Endothelial cell of umbilical vein (primary cell): Measurements from ENCODE around the gene USP2. TPM values are rescaled to one million over a fixed set of nuclear protein-coding genes. Genes with fewer than 3 reads are reported as not detected.

Experiments
- BruUV-seq: library from RNA; stranded (reverse); fragments of 400-500 nt; replicated peaks from 2 replicates; lab custom pipeline; 2021; lab: Mats Ljungman, UMichigan
- CTCF ChIA-PET: fragments of 300-600, 350-600 bp; sonication (Branson Sonifier 250); formaldehyde crosslinking; loops from one replicate; lab custom pipeline; 2021; ENCODE audit warnings: antibody characterized with exemption, inconsistent platforms; lab: Charles Lee
- POLR2A ChIA-PET: fragments of 300-600, 350-600 bp; sonication (Branson Sonifier 250); formaldehyde crosslinking; loops from one replicate; lab custom pipeline; 2021; ENCODE audit warnings: antibody characterized with exemption, inconsistent platforms; lab: Charles Lee
- DNase-seq: peaks from one replicate; pipeline ENCODE4 v3.0.0-alpha.2; 2011; ENCODE audit warnings: low read depth, low spot score
- FAIRE-seq: peaks from 2 replicates; lab custom pipeline; 2011; peaks lifted over from hg19 to GRCh38; lab: Jason Lieb, UNC
- H2AFZ ChIP-seq: 2 replicates; pipeline ENCODE4 v1.6.0; 2012; ENCODE audit warnings: low read depth, low read length, control low read depth, inconsistent platforms
- H3K27ac ChIP-seq: 2 replicates; pipeline ENCODE4 v1.5.1; 2011; ENCODE audit warnings: low read depth, mild to moderate bottlenecking, control low read depth, low read length, moderate library complexity; ENCODE audit not compliant: insufficient read depth
- H3K27me3 ChIP-seq, 2 experiments: 2 replicates each; pipeline versions ENCODE4 v1.6.0 to v1.6.1; 2011; ENCODE audit warnings: low read length in 2 of 2, mixed read lengths in 1 of 2; ENCODE audit not compliant: control insufficient read depth in 2 of 2, insufficient read depth in 2 of 2
- H3K36me3 ChIP-seq, 2 experiments: 2 replicates in 1 of 2; 3 replicates in 1 of 2; pipeline ENCODE4 v1.5.1; 2011; ENCODE audit warnings: low read length in 2 of 2, mild to moderate bottlenecking in 1 of 2, moderate library complexity in 1 of 2; ENCODE audit not compliant: control insufficient read depth in 2 of 2, insufficient read depth in 2 of 2; ENCODE audit errors: extremely low read depth in 1 of 2
- H3K4me1 ChIP-seq: 3 replicates; pipeline ENCODE4 v1.5.1; 2011; ENCODE audit warnings: mild to moderate bottlenecking, low read length; ENCODE audit not compliant: control insufficient read depth, insufficient read depth; ENCODE audit errors: extremely low read depth
- H3K4me2 ChIP-seq: 2 replicates; pipeline ENCODE4 v1.6.1; 2011; ENCODE audit warnings: low read length, control low read depth, mixed read lengths; ENCODE audit not compliant: insufficient read depth
- H3K4me3 ChIP-seq, 3 experiments: fragments of 200-600 bp in 1 of 3; sonication (generic), shearing (Covaris generic) in 1 of 3; replicated peaks in 1 of 3; 2 replicates each; pipeline ENCODE4 v1.5.1; 2011 to 2016; ENCODE audit warnings: control low read depth in 3 of 3, low read length in 3 of 3, mild to moderate bottlenecking in 2 of 3, inconsistent platforms in 1 of 3, low read depth in 1 of 3, moderate library complexity in 1 of 3; ENCODE audit not compliant: insufficient read depth in 1 of 3
- H3K79me2 ChIP-seq: 2 replicates; pipeline ENCODE4 v1.6.0; 2012; ENCODE audit warnings: low read length, inconsistent platforms; ENCODE audit not compliant: control insufficient read depth, insufficient read depth
- H3K9ac ChIP-seq: replicated peaks from 2 replicates; pipeline ENCODE3; 2011; ENCODE audit warnings: low read length, control low read depth; ENCODE audit not compliant: insufficient read depth; ENCODE audit errors: extremely low read depth
- H3K9me1 ChIP-seq: replicated peaks from 3 replicates; pipeline ENCODE4 v1.6.0; 2011; ENCODE audit warnings: mild to moderate bottlenecking, low read length; ENCODE audit not compliant: control insufficient read depth, insufficient read depth; ENCODE audit errors: extremely low read depth
- H3K9me3 ChIP-seq: replicated peaks from 2 replicates; pipeline ENCODE4 v1.5.1; 2012; ENCODE audit warnings: low read length, inconsistent platforms; ENCODE audit not compliant: control insufficient read depth, insufficient read depth
- H4K20me1 ChIP-seq: replicated peaks from 2 replicates; pipeline ENCODE3; 2011; ENCODE audit warnings: mild to moderate bottlenecking, low read length; ENCODE audit not compliant: control insufficient read depth, insufficient read depth; ENCODE audit errors: extremely low read depth
- CTCF ChIP-seq, 2 donors: IDR thresholded peaks; 1 replicate in 1 of 2; 2 replicates in 1 of 2; pipeline ENCODE4 v1.5.1; 2011; ENCODE audit warnings: low read length in 2 of 2, mild to moderate bottlenecking in 2 of 2, moderate library complexity in 2 of 2, control low read depth in 1 of 2, inconsistent platforms in 1 of 2, low read depth in 1 of 2; ENCODE audit not compliant: insufficient read depth in 1 of 2; ENCODE audit errors: extremely low read depth in 1 of 2
- EZH2 ChIP-seq: IDR thresholded peaks from 2 replicates; pipeline ENCODE4 v1.6.1; 2012; ENCODE audit warnings: borderline replicate concordance, low read depth, mild to moderate bottlenecking, moderate library complexity, low read length, inconsistent platforms; ENCODE audit not compliant: severe bottlenecking
- FOS ChIP-seq: IDR thresholded peaks from 2 replicates; pipeline ENCODE4 v1.6.1; 2011; ENCODE audit warnings: mild to moderate bottlenecking, low read length, moderate library complexity, borderline replicate concordance; ENCODE audit not compliant: insufficient read depth
- GATA2 ChIP-seq: IDR thresholded peaks from 2 replicates; pipeline ENCODE4 v1.7.0; 2011; ENCODE audit warnings: low read depth, mild to moderate bottlenecking, moderate library complexity, mixed read lengths, low read length; ENCODE audit not compliant: insufficient read length, insufficient read depth
- JUN ChIP-seq: IDR thresholded peaks from 2 replicates; pipeline ENCODE4 v1.6.1; 2011; ENCODE audit warnings: borderline replicate concordance, low read depth; ENCODE audit not compliant: insufficient read length, insufficient read depth
- MAX ChIP-seq: IDR thresholded peaks from 2 replicates; pipeline ENCODE4 v1.6.1; 2011; ENCODE audit not compliant: insufficient read depth, insufficient read length
- MYC ChIP-seq: IDR thresholded peaks from one replicate; pipeline ENCODE4 v1.6.1; 2011; ENCODE audit warnings: mild to moderate bottlenecking, low read depth, low read length
- POLR2A ChIP-seq: IDR thresholded peaks from 2 replicates; pipeline ENCODE4 v1.6.1; 2012; ENCODE audit warnings: low read depth, mild to moderate bottlenecking, control low read depth, low read length
- POLR2AphosphoS5 ChIP-seq: IDR thresholded peaks from 2 replicates; pipeline ENCODE4 v1.6.1; 2012; ENCODE audit warnings: low read depth, mild to moderate bottlenecking, control low read depth, low read length, moderate library complexity; ENCODE audit not compliant: insufficient read depth
- dilution Hi-C: fragments of 300-500 bp; cut with MboI; formaldehyde crosslinking; loops from one replicate; pipeline ENCODE4 v1.15.0; 2019; ENCODE audit warnings: low sequenced_read_pairs; ENCODE audit not compliant: extremely low pct_ligation_motif_present
- intact Hi-C: fragments of 100-400 bp; cut with micrococcal nuclease; formaldehyde crosslinking; loops from one replicate; pipeline ENCODE4 v1.10.0; 2022
- polyA plus RNA-seq, 4 experiments: library from polyadenylated mRNA; depleted of rRNA in 3 of 4; stranded (reverse) in 3 of 4; unstranded in 1 of 4; fragments of >200 nt; gene quantifications; 2 replicates each; pipeline versions ENCODE4 v1.2.1 to v1.2.3, GENCODE V29; 2011 to 2012; ENCODE audit warnings: missing spikeins in 1 of 4
- total RNA-seq: library from RNA; stranded (reverse); gene quantifications from 2 replicates; pipeline ENCODE4 v1.2.3, GENCODE V29; 2021

Gene USP2
- total and polyA plus RNA-seq, 2 donors (not counting 3 experiments of a cell fraction or from before 2014, with no cell fraction given): 0.21 to 1.2 TPM

GRCh38 chr11:119332111-119332765 is 49.3 kb downstream of the USP2 start:
- ChIA-PET CTCF (interaction anchor here (1.0 to 1.3 kb wide), 2 partner anchors 9 to 11 kb away, joined by 3 to 4 read pairs; no protein-coding TSS in a partner anchor), POLR2A (no interaction called here)
- FAIRE-seq (no peak), DNase-seq (no peak)
- Histone ChIP-seq H3K4me2 (no peak overlapping the region), H3K4me3 (no peak overlapping the region), H3K27ac (no peak overlapping the region), H3K27me3 (peaks cover 0 to 6% of the 10 kb centered on the region in 2 experiments), H3K79me2 (peaks cover 17% of the 10 kb centered on the region), H3K9me3 (no peaks in the 10 kb centered on the region), H3K4me1 (peaks cover 16% of the 10 kb centered on the region), H4K20me1 (no peaks in the 10 kb centered on the region), H3K9me1 (no peaks in the 10 kb centered on the region), H3K9ac (no peak overlapping the region), H3K36me3 (peaks cover 0 to 2% of the 10 kb centered on the region in 2 experiments), H2AFZ (peak overlapping the region; percentile 6)
- TF ChIP-seq FOS (no peak), POLR2AphosphoS5 (no peak), MYC (no peak), JUN (no peak), GATA2 (no peak), EZH2 (no peak), CTCF (IDR thresholded peaks at IDR 0.05; ENCODE audit: extremely low read depth in 1 of 2, insufficient read depth in 1 of 2, low read depth in 1 of 2, low read length in 2 of 2) (no peak), POLR2A (no peak), MAX (no peak)
- dilution Hi-C loops: no loop called here
- BruUV-seq: no TSS peak
- intact Hi-C loops: no loop called here
